Measurements from ENCODE around the gene AP2A2.

The AP2A2 gene

GRCh38 chr11:1017269-1018005 lies 91.8 kb downstream of the AP2A2 start:
- FAIRE-seq, result no peak

- no peak for FAIRE-seq
Observed at GRCh38 chr11:1018091-1018490, 92.4 kb downstream of the AP2A2 start.

- no peak for FAIRE-seq
Observed at GRCh38 chr11:1019321-1019910, 93.7 kb downstream of the AP2A2 start.

GRCh38 chr11:1020211-1020905 lies 94.7 kb downstream of the AP2A2 start:
- FAIRE-seq, result no peak

- FAIRE-seq, result no peak
Observed at GRCh38 chr11:1022411-1022810, 96.7 kb downstream of the AP2A2 start.

GRCh38 chr11:1022908-1023810 lies 97.5 kb downstream of the AP2A2 start:
- FAIRE-seq, result no peak

GRCh38 chr11:1023811-1024596 lies 98.3 kb downstream of the AP2A2 start:
- no peak for FAIRE-seq

GRCh38 chr11:1024597-1025409 lies 99.1 kb downstream of the AP2A2 start:
- FAIRE-seq, result no peak

GRCh38 chr11:1025410-1026162 lies 99.9 kb downstream of the AP2A2 start:
- FAIRE-seq, result no peak

GRCh38 chr11:1026163-1026450 lies 100.4 kb downstream of the AP2A2 start:
- FAIRE-seq, result no peak

GRCh38 chr11:1026641-1027482 lies 101.2 kb downstream of the AP2A2 start:
- no peak for FAIRE-seq

GRCh38 chr11:1027483-1028290 lies 102.0 kb downstream of the AP2A2 start:
- no peak for FAIRE-seq

GRCh38 chr11:1028291-1028540 lies 102.5 kb downstream of the AP2A2 start:
- FAIRE-seq, result no peak

GRCh38 chr11:1028616-1029015 lies 102.9 kb downstream of the AP2A2 start:
- FAIRE-seq, result no peak

GRCh38 chr11:1029051-1029450 lies 103.4 kb downstream of the AP2A2 start:
- no peak for FAIRE-seq

GRCh38 chr11:1029654-1030053 lies 104.0 kb downstream of the AP2A2 start:
- FAIRE-seq, result no peak

- FAIRE-seq, result no peak
Observed at GRCh38 chr11:1030086-1030485, 104.4 kb downstream of the AP2A2 start.

- no peak for FAIRE-seq
Observed at GRCh38 chr11:1030556-1030955, 104.9 kb downstream of the AP2A2 start.
